RPMI7951 (cell line): ENCODE results near the gene HS6ST3. TPM values are rescaled to one million over a fixed set of nuclear protein-coding genes. Genes with fewer than 3 reads are reported as not detected.
"Not testable (repeated sequence)": the region's sequence is repeated elsewhere in the genome, so short reads cannot be mapped to it uniquely, and the experiment has no call there.

ENCODE experiments used
- DNase-seq: peaks from one replicate; pipeline ENCODE4 v3.0.0-alpha.2; 2012; ENCODE audit warnings: low read depth
- total RNA-seq: library from RNA; depleted of rRNA; stranded (reverse); fragments of >200 nt; shearing (Covaris generic); gene quantifications from 2 replicates; pipeline ENCODE4 v1.2.3, GENCODE V29; 2014

Gene HS6ST3
- total RNA-seq, 1 experiment from 2014 or later, result not detected

DNA sequence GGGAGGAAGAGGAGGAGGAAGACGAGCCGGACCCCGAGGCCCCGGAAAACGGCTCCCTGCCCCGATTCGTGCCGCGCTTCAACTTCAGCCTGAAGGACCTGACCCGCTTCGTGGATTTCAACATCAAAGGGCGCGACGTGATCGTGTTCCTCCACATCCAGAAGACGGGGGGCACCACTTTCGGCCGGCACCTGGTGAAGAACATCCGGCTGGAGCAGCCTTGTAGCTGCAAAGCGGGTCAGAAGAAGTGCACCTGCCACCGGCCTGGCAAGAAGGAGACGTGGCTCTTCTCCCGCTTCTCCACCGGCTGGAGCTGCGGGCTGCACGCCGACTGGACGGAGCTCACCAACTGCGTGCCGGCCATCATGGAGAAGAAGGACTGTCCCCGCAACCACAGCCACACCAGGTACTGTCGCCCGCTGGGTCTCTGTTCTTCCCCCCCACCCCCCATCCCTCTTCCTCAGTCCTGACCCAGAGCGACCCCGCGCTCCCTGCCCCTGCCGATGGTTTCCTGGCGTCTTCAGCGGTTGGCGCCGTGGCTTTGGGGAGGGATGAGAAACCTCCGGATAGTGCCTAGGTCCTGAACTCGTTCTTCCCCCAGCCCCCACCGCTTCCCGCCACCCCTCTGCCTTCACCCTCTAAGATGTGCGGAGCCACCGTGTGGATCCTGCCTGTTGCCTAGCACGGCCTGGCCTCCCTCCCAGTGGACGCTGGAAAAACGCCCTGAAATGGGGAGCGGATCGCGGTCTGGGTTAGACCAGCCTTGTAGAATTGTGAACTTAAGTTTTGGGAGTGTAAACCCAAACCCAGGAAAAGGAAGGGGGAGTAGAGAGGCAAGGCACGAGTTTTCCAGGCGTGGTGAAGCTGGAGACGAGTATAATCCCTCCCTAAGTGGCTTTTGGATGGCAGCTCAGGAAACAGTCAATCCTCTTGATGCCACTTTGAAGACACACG is 1.5 kb downstream of the HS6ST3 start:
- DNase-seq, result no peak

GRCh38 chr13:96093296-96094006 is 3.5 kb downstream of the HS6ST3 start:
- no peak for DNase-seq

DNA sequence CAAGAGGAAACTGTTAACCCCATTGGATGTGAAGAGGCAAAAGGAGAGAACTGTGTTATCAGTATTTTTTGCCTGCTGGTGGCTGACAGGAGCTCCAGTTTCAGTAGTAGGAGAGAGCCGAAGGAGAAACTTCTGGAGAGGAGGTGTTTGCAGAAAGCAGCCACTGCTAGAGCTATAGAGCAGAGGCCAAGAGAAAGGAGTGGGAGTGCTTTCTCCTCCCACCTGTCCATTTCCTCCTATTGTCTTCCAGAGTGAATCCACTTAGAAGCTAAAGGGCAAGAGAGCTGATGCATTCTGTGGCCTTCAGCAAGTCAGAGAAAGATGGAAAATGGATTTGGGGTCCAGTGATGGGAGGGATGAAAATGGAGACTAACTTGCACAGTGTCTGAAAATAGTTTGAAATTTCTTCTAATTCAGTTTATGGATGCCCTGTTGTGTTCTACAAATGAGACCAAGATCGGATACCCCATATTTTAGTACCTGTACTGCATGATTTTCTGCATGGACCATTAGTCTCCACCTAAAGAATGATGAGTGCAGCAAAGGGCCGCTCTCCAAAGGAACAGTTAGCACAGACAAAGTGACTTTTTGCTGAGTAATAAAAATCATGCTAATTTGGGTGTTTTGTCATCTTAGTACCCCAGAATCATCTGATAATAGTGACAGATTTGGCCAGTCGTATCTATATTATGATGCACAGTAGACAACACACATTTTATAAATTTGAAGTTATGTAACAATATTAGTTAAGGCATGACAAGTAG is 10.7 kb downstream of the HS6ST3 start:
- no peak for DNase-seq

GRCh38 chr13:96104516-96104915 is 14.6 kb downstream of the HS6ST3 start:
- no peak for DNase-seq

DNA sequence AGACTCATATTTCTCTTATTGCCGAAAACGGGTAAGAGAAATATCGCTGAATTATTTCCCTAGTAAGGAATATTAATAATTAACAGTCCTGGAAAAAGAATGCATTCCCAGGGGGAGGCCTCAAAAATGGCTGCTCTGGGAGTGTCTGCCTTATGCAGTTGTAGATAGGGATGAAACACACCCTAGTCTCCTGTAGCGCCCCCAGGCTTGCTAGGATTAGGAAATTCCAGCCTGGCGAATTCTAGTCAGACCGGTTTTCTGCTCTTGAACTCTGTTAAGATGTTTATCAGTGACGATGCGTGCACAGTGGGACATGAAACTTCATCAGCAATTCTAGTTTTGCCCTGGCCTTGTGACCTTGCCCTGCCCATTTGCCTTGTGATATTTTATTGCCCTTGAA is 18.2 kb downstream of the HS6ST3 start:
- not testable (repeated sequence) for DNase-seq

DNA sequence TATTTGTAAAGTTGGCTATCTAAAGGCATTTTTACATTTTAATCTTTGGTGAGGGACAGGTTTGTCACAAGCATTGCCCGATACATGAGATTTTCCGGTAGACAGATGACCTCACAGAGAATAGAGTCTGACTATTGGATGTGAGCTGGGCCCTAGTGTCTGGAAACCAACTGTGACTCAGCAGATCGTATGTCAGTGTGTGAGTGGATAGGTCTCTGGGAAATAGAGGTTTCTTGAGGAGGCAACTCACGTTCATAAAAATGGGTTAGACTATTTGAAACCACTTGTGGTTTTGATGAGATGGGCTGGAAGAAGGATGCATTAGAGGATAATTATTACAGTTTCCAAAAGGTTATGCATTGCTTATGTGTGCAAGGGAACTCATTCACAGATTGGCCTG is 19.2 kb downstream of the HS6ST3 start:
- DNase-seq, result no peak

GRCh38 chr13:96112936-96113335 is 23.0 kb downstream of the HS6ST3 start:
- no peak for DNase-seq

DNA sequence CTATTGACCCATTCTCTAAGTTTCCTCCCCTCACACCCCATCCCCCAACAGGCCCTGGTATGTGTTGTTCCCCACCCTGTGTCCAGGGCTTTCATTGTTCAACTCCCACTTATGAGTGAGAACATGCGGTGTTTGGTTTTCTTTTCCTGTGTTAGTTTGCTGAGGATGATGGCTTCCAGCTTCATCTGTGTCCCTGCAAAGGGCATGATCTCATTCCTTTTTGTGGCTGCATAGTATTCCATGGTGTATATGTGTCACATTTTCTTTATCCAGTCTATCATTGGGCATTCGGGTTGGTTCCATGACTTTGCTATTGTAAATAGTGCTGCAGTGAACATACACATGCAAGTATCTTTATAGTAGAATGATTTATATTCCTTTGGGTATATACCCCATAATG is 25.5 kb downstream of the HS6ST3 start:
- DNase-seq, result not testable (repeated sequence)

- no peak for DNase-seq
Measured at GRCh38 chr13:96119921-96120320, 30.0 kb downstream of the HS6ST3 start.

GRCh38 chr13:96130818-96131340 is 41.0 kb downstream of the HS6ST3 start:
- no peak for DNase-seq

GRCh38 chr13:96141032-96141431 is 51.1 kb downstream of the HS6ST3 start:
- peak; percentile 5 for DNase-seq

GRCh38 chr13:96159725-96160124 is 69.8 kb downstream of the HS6ST3 start:
- DNase-seq, result no peak

DNA sequence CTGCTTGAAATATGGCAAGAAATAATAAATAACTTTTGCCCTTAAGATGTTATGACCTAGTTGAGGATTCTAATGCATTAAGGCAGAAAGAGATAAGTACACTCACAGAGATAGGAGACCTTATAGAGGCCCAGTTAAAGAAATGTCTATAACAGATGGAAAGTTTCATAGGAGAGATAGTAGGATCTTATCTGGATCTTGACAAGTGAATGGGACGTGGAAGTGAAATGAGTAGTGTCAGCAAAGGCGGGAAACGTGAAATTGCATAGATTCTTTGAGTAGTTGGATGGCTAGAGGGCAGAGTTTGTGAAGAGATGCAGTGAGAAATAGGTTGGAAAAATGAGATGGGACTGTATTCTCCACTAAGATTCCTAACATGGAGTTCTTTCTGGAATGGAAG is 71.2 kb downstream of the HS6ST3 start:
- DNase-seq, result no peak

DNA sequence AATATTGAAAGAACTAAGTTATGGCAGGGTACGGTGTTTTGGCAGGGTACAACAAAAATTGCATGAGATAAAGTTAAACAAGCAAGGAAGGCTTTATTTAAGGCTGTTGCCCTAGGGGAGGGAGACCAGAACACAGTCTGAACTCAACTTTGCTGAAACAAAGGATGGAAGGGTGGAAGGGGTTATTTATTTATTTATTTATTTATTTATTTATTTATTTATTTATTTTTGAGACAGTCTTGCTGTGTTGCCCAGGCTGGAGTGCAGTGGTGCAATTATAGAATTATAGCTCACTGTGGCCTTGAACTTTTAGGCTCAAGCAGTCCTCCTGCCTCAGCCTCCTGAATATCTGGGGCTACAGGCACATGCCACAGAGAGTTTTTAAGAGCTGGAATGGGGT is 75.9 kb downstream of the HS6ST3 start:
- no peak for DNase-seq

DNA sequence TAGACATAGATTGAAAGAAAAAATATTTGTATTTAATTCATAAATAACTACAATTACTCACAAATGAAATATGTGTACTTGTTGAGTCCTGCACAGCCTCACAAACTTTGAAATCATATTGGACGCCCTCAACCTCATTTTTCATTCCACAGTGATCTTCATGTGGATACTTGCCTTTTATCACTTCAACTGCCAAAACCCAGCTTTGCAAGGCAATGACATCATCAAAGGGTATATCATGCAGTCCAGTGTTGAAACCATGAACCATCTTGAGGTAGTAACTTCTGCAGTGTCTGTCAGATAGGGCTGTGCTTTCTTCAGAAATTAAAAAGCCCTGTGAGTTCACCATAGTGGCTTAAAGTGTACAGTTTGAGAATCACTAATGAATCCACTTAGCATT is 82.2 kb downstream of the HS6ST3 start:
- DNase-seq, result no peak

DNA sequence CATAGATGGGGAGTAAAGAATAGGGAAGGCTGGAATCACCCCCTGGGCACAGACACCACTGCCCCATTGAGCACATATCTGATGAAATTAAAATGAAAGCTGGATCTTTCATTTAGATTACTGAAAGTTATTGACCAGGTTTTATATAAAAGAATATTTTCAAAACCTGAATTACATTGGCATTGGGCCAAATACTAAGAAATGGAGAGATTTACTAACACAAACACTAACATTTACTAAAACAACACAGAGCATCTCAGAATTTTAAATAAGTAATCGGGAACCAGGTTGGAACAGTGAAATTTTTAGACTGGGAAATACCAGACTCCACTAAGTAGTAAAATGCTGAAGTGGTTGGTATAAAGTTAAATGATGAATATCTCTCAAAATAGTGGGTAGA is 88.9 kb downstream of the HS6ST3 start:
- DNase-seq, result no peak

DNA sequence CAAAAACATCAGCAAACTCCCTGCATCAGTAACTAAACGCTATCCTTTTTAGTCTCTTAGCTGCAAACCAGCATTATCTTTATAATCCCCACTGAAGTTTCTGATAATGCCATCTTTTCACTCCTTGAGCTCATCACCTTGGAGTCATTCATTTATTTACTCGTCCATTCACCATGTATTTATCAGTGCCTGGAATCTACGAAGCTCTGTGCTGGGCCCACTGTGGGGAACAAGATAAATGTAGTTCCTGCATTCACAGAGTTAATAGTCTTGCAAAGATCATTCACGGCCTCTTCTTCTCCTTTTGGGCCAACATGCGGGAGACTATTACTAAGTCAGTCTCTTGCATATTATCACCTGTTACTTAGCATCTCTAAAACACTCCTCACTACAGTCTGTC is 89.4 kb downstream of the HS6ST3 start:
- no peak for DNase-seq

- DNase-seq, result no peak
Measured at GRCh38 chr13:96181911-96182310, 92.0 kb downstream of the HS6ST3 start.

DNA sequence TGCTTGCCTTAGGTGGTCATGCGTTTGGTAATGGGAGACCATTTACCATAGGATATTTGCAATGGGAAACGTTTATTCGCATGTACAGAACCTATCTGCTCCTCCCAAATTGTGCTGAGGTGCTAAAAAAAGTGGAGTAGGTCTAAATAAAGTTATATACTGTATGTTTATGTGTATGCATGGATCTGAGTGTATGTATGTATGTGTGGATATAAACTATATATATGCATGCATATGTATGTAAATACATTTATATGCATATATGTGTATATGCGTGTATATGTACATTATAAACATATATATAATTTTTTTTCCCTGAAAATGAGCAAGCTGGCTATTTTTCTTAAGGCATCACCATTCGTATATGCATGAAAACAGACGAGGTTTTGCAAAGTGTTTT is 95.9 kb downstream of the HS6ST3 start:
- no peak for DNase-seq

GRCh38 chr13:96191367-96191766 is 101.5 kb downstream of the HS6ST3 start:
- no peak for DNase-seq

GRCh38 chr13:96193728-96194310 is 103.9 kb downstream of the HS6ST3 start:
- no peak for DNase-seq

GRCh38 chr13:96198038-96198437 is 108.1 kb downstream of the HS6ST3 start:
- no peak for DNase-seq
